MM.1S (cell line): ENCODE results near the gene PANK2.

Experiments used
- CTCF ChIP-seq: fragments of 300-600 bp; sonication (generic); IDR thresholded peaks from 2 replicates; pipeline ENCODE4 v1.5.1; 2016; ENCODE audit warnings: antibody characterized with exemption, low read length, mixed read lengths
- EZH2 ChIP-seq: fragments of 300-600 bp; sonication (generic); optimal IDR thresholded peaks from 2 replicates; pipeline ENCODE3; 2017; ENCODE audit warnings: low read depth, mild to moderate bottlenecking, antibody characterized with exemption, low read length, mixed read lengths

GRCh38 chr20:3858689-3859088 lies 30.5 kb upstream of the PANK2 start:
- TF ChIP-seq EZH2 (no peak), CTCF (no peak)
